Activated CD4-positive, alpha-beta T cell treated with anti-CD3 and anti-CD28 coated beads, Interleukin-2, amount 10 ng/mL, durations not matched to agents 7 days and 5 days (primary cell): ENCODE measurements around the gene ZNF844. TPM values are rescaled to one million over a fixed set of nuclear protein-coding genes. Genes with fewer than 3 reads are reported as not detected.
"Not testable (repeated sequence)": the region's sequence is repeated elsewhere in the genome, so short reads cannot be mapped to it uniquely, and the experiment has no call there.

ENCODE experiments used
- CTCF ChIA-PET: fragments of 350-600 bp; sonication (Branson Sonifier 250); formaldehyde crosslinking; loops from one replicate; lab custom pipeline; 2021; ENCODE audit warnings: antibody characterized with exemption; lab: Charles Lee
- POLR2A ChIA-PET: fragments of 350-600 bp; sonication (Branson Sonifier 250); formaldehyde crosslinking; loops from one replicate; lab custom pipeline; 2021; ENCODE audit warnings: antibody characterized with exemption; lab: Charles Lee
- DNase-seq: peaks from one replicate; pipeline ENCODE4 v3.0.0-alpha.2; 2020
- H3K27ac Mint-ChIP-seq: one replicate; pipeline ENCODE4 v1.8.0; 2021; ENCODE audit warnings: mild to moderate bottlenecking, moderate library complexity, mixed read lengths
- H3K27me3 Mint-ChIP-seq: one replicate; pipeline ENCODE4 v1.8.0; 2021; ENCODE audit warnings: mixed read lengths
- H3K36me3 Mint-ChIP-seq: one replicate; pipeline ENCODE4 v1.8.0; 2021; ENCODE audit warnings: low read depth, mixed read lengths
- H3K4me1 Mint-ChIP-seq: one replicate; pipeline ENCODE4 v1.8.0; 2021; ENCODE audit warnings: mixed read lengths
- H3K4me3 Mint-ChIP-seq: one replicate; pipeline ENCODE4 v1.8.0; 2021; ENCODE audit warnings: mild to moderate bottlenecking, moderate library complexity, mixed read lengths
- H3K9me3 Mint-ChIP-seq: one replicate; pipeline ENCODE4 v1.8.0; 2021; ENCODE audit warnings: mixed read lengths
- total RNA-seq, 2 experiments: library from RNA; stranded (reverse); gene quantifications; one replicate each; pipeline ENCODE4 v1.2.3, GENCODE V29; 2021

Gene ZNF844
- total RNA-seq, 2 experiments from 2014 or later: 3.5 to 3.6 TPM

GRCh38 chr19:12103909-12104308 lies 39.4 kb downstream of the ZNF844 start:
- CTCF ChIA-PET: interaction anchor here (1.0 to 1.1 kb wide), 2 partner anchors 13 to 19 kb away, joined by 3 to 5 read pairs; no protein-coding TSS in a partner anchor
- H3K27ac Mint-ChIP-seq, H3K36me3 Mint-ChIP-seq, H3K27me3 Mint-ChIP-seq, POLR2A ChIA-PET, H3K4me1 Mint-ChIP-seq, H3K4me3 Mint-ChIP-seq, DNase-seq: not testable (repeated sequence)
- H3K9me3 Mint-ChIP-seq: peaks cover 24% of the 10 kb centered on the region

- CTCF ChIA-PET: no interaction called here
- POLR2A ChIA-PET: no interaction called here
- Mint-ChIP-seq H3K4me3 (no peak overlapping the region), H3K9me3 (peaks cover 38% of the 10 kb centered on the region), H3K27ac (no peak overlapping the region), H3K27me3 (no peaks in the 10 kb centered on the region), H3K4me1 (no peaks in the 10 kb centered on the region), H3K36me3 (peaks cover 47% of the 10 kb centered on the region)
- DNase-seq: no peak
Measured at GRCh38 chr19:12111176-12111575, 46.6 kb downstream of the ZNF844 start.

- CTCF ChIA-PET: no interaction called here
- Mint-ChIP-seq H3K9me3 (peaks cover 42% of the 10 kb centered on the region), H3K36me3 (peaks cover 48% of the 10 kb centered on the region), H3K27me3 (no peaks in the 10 kb centered on the region), H3K4me3 (no peak overlapping the region), H3K4me1 (no peaks in the 10 kb centered on the region), H3K27ac (no peak overlapping the region)
- POLR2A ChIA-PET: no interaction called here
- DNase-seq: no peak
Measured at GRCh38 chr19:12111943-12112637, 47.6 kb downstream of the ZNF844 start.

GRCh38 chr19:12112701-12113100 lies 48.2 kb downstream of the ZNF844 start:
- Mint-ChIP-seq H3K27me3 (no peaks in the 10 kb centered on the region), H3K36me3 (peaks cover 48% of the 10 kb centered on the region), H3K4me3 (no peak overlapping the region), H3K27ac (no peak overlapping the region), H3K4me1 (no peaks in the 10 kb centered on the region), H3K9me3 (peaks cover 45% of the 10 kb centered on the region)
- ChIA-PET POLR2A (no interaction called here), CTCF (no interaction called here)
- no peak for DNase-seq

- peaks cover 45% of the 10 kb centered on the region for H3K9me3 Mint-ChIP-seq
- ChIA-PET CTCF (interaction anchor here (0.6 kb wide), 1 partner anchor 157 kb away, joined by 4 read pairs; no protein-coding TSS in a partner anchor), POLR2A (no interaction called here)
- no peak for DNase-seq
- no peaks in the 10 kb centered on the region for H3K4me1 Mint-ChIP-seq
- no peaks in the 10 kb centered on the region for H3K27me3 Mint-ChIP-seq
- no peak overlapping the region for H3K27ac Mint-ChIP-seq
- no peak overlapping the region for H3K4me3 Mint-ChIP-seq
- peaks cover 48% of the 10 kb centered on the region for H3K36me3 Mint-ChIP-seq
Measured at GRCh38 chr19:12113121-12113520, 48.6 kb downstream of the ZNF844 start.

GRCh38 chr19:12117201-12117970 lies 52.9 kb downstream of the ZNF844 start:
- no peak for DNase-seq
- Mint-ChIP-seq H3K36me3 (peaks cover 23% of the 10 kb centered on the region), H3K4me3 (no peak overlapping the region), H3K9me3 (peaks cover 26% of the 10 kb centered on the region), H3K27ac (no peak overlapping the region), H3K4me1 (no peaks in the 10 kb centered on the region), H3K27me3 (no peaks in the 10 kb centered on the region)
- CTCF ChIA-PET: interaction anchor here (0.6 kb wide), 1 partner anchor 62 kb away, joined by 3 read pairs; no protein-coding TSS in a partner anchor
- POLR2A ChIA-PET: no interaction called here

GRCh38 chr19:12126707-12127106 lies 62.2 kb downstream of the ZNF844 start:
- Mint-ChIP-seq H3K4me1 (no peaks in the 10 kb centered on the region), H3K27ac (no peak overlapping the region), H3K36me3 (peaks cover 11% of the 10 kb centered on the region), H3K4me3 (no peak overlapping the region), H3K27me3 (no peaks in the 10 kb centered on the region), H3K9me3 (peaks cover 26% of the 10 kb centered on the region)
- ChIA-PET POLR2A (no interaction called here), CTCF (interaction anchor here (0.6 kb wide), 1 partner anchor 731 kb away, joined by 3 read pairs; no protein-coding TSS in a partner anchor)
- DNase-seq: peak; percentile 14

Other genes with a start within 250 kb of the ZNF844 start
- gene ZNF439, start 216.0 kb upstream of the ZNF844 start, total RNA-seq: 1 to 10 TPM; 8.3 to 9.7 TPM
- 1 to 10 TPM; 4.2 to 4.5 TPM for gene ZNF69, start 176.9 kb upstream of the ZNF844 start, total RNA-seq
- 10 to 100 TPM; 21.2 to 22.1 TPM for gene ZNF700, start 139.6 kb upstream of the ZNF844 start, total RNA-seq
- 1 to 10 TPM; 1.9 to 2.1 TPM for gene ZNF763, start 99.7 kb upstream of the ZNF844 start, total RNA-seq
- under 1 TPM; 0.10 to 0.33 TPM for gene ZNF433, start 29.1 kb upstream of the ZNF844 start, total RNA-seq
- gene ZNF878, start 11.8 kb upstream of the ZNF844 start, total RNA-seq: under 1 TPM; 0.12 to 0.52 TPM
- 1 to 10 TPM; 3.7 to 4.2 TPM for gene ZNF20, start 75.6 kb downstream of the ZNF844 start, total RNA-seq
- 1 to 10 TPM; 6.1 to 6.7 TPM for gene ZNF625, start 92.0 kb downstream of the ZNF844 start, total RNA-seq
- gene ZNF136, start 98.4 kb downstream of the ZNF844 start, total RNA-seq: 10 to 100 TPM; 14.5 to 17.4 TPM
- gene ZNF44, start 230.2 kb downstream of the ZNF844 start, total RNA-seq: 10 to 100 TPM; 15.5 to 15.7 TPM